ENCODE data around the gene CALN1. TPM values are rescaled to one million over a fixed set of nuclear protein-coding genes. Genes with fewer than 3 reads are reported as not detected.

CALN1 gene
- total and polyA plus RNA-seq, 4 donors, result 0.14 to 0.84 (median 0.24) TPM

DNA sequence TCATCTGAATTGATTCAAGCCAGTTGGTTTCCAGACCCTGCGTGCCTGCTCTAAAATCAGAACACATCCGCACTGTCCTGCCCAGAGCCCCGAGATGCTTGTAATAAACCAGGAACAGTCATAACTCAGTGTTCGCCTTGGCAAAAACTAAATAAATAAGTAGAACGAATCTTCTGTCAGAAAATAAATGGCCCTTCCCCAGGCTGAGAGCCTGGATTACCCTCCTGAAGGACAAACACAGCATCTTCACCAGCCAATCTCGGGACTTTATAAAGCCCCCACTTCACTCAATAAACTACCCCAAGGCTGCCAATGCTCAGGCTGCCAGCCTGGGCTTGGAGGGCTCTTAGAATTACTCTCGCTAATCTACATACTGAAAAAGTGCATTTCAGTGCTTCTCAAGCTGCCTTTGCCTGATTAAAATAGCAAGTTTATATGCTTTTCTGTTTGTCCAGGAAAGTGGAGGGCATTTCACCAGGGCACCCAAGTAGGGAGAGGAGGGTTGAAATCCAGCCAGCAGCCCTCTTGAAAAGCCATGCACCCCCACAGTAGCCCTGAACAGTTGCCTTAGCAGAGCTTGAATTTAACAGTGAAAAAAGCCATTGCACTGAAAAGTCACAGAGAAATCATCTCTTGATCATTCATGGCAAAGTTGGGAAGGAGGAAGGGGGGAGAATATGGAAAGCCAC lies 136.6 kb downstream of the CALN1 start:
- 68% methylated on average over 7 of the region's 7 CpGs for WGBS

More for the DNA sequence above, 136.6 kb downstream of the CALN1 start:
- H3K27me3 ChIP-seq (ENCODE audit: control insufficient read depth in 4 of 4, insufficient read depth in 4 of 4, low read length in 3 of 4), result no peaks in the 10 kb centered on the region
- no peaks in the 10 kb centered on the region for H3K4me1 ChIP-seq (ENCODE audit: control insufficient read depth in 4 of 4, insufficient read depth in 4 of 4, low read length in 3 of 4)
- no peak for TF ChIP-seq EGR1 (IDR thresholded peaks at IDR 0.05; ENCODE audit: low read depth in 2 of 2)
- TF ChIP-seq, protein P1, sequence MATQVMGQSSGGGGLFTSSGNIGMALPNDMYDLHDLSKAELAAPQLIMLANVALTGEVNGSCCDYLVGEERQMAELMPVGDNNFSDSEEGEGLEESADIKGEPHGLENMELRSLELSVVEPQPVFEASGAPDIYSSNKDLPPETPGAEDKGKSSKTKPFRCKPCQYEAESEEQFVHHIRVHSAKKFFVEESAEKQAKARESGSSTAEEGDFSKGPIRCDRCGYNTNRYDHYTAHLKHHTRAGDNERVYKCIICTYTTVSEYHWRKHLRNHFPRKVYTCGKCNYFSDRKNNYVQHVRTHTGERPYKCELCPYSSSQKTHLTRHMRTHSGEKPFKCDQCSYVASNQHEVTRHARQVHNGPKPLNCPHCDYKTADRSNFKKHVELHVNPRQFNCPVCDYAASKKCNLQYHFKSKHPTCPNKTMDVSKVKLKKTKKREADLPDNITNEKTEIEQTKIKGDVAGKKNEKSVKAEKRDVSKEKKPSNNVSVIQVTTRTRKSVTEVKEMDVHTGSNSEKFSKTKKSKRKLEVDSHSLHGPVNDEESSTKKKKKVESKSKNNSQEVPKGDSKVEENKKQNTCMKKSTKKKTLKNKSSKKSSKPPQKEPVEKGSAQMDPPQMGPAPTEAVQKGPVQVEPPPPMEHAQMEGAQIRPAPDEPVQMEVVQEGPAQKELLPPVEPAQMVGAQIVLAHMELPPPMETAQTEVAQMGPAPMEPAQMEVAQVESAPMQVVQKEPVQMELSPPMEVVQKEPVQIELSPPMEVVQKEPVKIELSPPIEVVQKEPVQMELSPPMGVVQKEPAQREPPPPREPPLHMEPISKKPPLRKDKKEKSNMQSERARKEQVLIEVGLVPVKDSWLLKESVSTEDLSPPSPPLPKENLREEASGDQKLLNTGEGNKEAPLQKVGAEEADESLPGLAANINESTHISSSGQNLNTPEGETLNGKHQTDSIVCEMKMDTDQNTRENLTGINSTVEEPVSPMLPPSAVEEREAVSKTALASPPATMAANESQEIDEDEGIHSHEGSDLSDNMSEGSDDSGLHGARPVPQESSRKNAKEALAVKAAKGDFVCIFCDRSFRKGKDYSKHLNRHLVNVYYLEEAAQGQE (IDR thresholded peaks at IDR 0.05), result no peak
- TF ChIP-seq YY1 (IDR thresholded peaks at IDR 0.05), result no peak
- TF ChIP-seq, protein P2, sequence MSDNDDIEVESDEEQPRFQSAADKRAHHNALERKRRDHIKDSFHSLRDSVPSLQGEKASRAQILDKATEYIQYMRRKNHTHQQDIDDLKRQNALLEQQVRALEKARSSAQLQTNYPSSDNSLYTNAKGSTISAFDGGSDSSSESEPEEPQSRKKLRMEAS (IDR thresholded peaks at IDR 0.05), result no peak
- TF ChIP-seq RXRA (IDR thresholded peaks at IDR 0.05), result no peak
- no peak for TF ChIP-seq HNF4A (conservative IDR thresholded peaks at IDR 0.05)
- TF ChIP-seq FOXA1 (IDR thresholded peaks at IDR 0.05), result no peak
- TF ChIP-seq, protein P3, sequence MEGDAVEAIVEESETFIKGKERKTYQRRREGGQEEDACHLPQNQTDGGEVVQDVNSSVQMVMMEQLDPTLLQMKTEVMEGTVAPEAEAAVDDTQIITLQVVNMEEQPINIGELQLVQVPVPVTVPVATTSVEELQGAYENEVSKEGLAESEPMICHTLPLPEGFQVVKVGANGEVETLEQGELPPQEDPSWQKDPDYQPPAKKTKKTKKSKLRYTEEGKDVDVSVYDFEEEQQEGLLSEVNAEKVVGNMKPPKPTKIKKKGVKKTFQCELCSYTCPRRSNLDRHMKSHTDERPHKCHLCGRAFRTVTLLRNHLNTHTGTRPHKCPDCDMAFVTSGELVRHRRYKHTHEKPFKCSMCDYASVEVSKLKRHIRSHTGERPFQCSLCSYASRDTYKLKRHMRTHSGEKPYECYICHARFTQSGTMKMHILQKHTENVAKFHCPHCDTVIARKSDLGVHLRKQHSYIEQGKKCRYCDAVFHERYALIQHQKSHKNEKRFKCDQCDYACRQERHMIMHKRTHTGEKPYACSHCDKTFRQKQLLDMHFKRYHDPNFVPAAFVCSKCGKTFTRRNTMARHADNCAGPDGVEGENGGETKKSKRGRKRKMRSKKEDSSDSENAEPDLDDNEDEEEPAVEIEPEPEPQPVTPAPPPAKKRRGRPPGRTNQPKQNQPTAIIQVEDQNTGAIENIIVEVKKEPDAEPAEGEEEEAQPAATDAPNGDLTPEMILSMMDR (IDR thresholded peaks at IDR 0.05; ENCODE audit: low read depth, low read length, missing input control), result no peak
- no peak for TF ChIP-seq TAF1 (conservative IDR thresholded peaks at IDR 0.05)
- TF ChIP-seq SP1 (IDR thresholded peaks at IDR 0.05), result no peak
- TF ChIP-seq GABPA (IDR thresholded peaks at IDR 0.05 in 1 of 2, conservative IDR thresholded peaks at IDR 0.05 in 1 of 2), result no peak
- TF ChIP-seq, protein P4, sequence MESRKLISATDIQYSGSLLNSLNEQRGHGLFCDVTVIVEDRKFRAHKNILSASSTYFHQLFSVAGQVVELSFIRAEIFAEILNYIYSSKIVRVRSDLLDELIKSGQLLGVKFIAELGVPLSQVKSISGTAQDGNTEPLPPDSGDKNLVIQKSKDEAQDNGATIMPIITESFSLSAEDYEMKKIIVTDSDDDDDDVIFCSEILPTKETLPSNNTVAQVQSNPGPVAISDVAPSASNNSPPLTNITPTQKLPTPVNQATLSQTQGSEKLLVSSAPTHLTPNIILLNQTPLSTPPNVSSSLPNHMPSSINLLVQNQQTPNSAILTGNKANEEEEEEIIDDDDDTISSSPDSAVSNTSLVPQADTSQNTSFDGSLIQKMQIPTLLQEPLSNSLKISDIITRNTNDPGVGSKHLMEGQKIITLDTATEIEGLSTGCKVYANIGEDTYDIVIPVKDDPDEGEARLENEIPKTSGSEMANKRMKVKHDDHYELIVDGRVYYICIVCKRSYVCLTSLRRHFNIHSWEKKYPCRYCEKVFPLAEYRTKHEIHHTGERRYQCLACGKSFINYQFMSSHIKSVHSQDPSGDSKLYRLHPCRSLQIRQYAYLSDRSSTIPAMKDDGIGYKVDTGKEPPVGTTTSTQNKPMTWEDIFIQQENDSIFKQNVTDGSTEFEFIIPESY (IDR thresholded peaks at IDR 0.05), result no peak
- TF ChIP-seq JUND (IDR thresholded peaks at IDR 0.05), result no peak
- TF ChIP-seq FOXA2 (IDR thresholded peaks at IDR 0.05), result no peak
- TF ChIP-seq, protein P5, sequence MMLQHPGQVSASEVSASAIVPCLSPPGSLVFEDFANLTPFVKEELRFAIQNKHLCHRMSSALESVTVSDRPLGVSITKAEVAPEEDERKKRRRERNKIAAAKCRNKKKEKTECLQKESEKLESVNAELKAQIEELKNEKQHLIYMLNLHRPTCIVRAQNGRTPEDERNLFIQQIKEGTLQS (IDR thresholded peaks at IDR 0.05), result no peak
- no peak for TF ChIP-seq HNF4G (IDR thresholded peaks at IDR 0.05)
- no peak for TF ChIP-seq RAD21 (IDR thresholded peaks at IDR 0.05)
- TF ChIP-seq NR2F2 (IDR thresholded peaks at IDR 0.05), result no peak
- no peak overlapping the region for H3K9ac ChIP-seq (ENCODE audit: low read depth in 1 of 2, low read length in 2 of 2)
- H3K9me3 ChIP-seq (ENCODE audit: control insufficient read depth in 4 of 4, low read length in 3 of 4), result peaks cover 0 to 18% (median 10%) of the 10 kb centered on the region in 4 donors
- no peak overlapping the region for H3K4me3 ChIP-seq (ENCODE audit: low read depth in 1 of 3, low read length in 3 of 3)
- H3K36me3 ChIP-seq (ENCODE audit: control insufficient read depth in 4 of 4, insufficient read depth in 3 of 4, low read depth in 1 of 4, low read length in 3 of 4), result no peaks in the 10 kb centered on the region
- no peak for DNase-seq (ENCODE audit: low spot score)
- H3K27ac ChIP-seq (ENCODE audit: low read depth in 1 of 2, low read length in 2 of 2), result no peak overlapping the region

Data from liver (tissue), 9 donors.